ENCODE data around the gene DUOX1. TPM values are rescaled to one million over a fixed set of nuclear protein-coding genes. Genes with fewer than 3 reads are reported as not detected.

Gene DUOX1
- polyA plus RNA-seq, 1 of the 3 experiments (the other 2 are of a cell fraction), result not detected

- Histone ChIP-seq H3K4me1 (ENCODE audit: control insufficient read depth in 1 of 2, insufficient read depth in 2 of 2, low read depth in 1 of 2, low read length in 1 of 2) (peaks cover 0 to 23% of the 10 kb centered on the region in 2 experiments; a peak in 1 of 4 replicates), H2AFZ (ENCODE audit: low read depth) (no peak overlapping the region), H3K4me2 (no peak overlapping the region), H3K4me3 (ENCODE audit: low read depth in 2 of 2, low read length in 1 of 2) (no peak overlapping the region), H3K27me3 (ENCODE audit: insufficient read depth) (no peaks in the 10 kb centered on the region), H3K9ac (no peak overlapping the region), H3F3A (replicated peaks; ENCODE audit: insufficient read depth) (no peaks in the 10 kb centered on the region), H3K36me3 (replicated peaks in 1 of 2; ENCODE audit: control insufficient read depth in 1 of 2, insufficient read depth in 2 of 2, low read length in 1 of 2) (no peaks in the 10 kb centered on the region), H3K9me2 (no peaks in the 10 kb centered on the region), H4K20me1 (ENCODE audit: insufficient read depth) (no peaks in the 10 kb centered on the region), H3K9me3 (no peaks in the 10 kb centered on the region), H3K79me2 (ENCODE audit: insufficient read depth) (no peaks in the 10 kb centered on the region), H3K27ac (ENCODE audit: low read depth in 2 of 2, low read length in 1 of 2) (no peak overlapping the region)
- 88% methylated on average over 10 of the region's 10 CpGs for WGBS (ENCODE audit: low lambda C conversion rate)
- CTCF ChIA-PET, result no interaction called here
- TF ChIP-seq EZH2phosphoT487 (IDR thresholded peaks at IDR 0.05; ENCODE audit: borderline replicate concordance, low read depth), result no peak
- TF ChIP-seq, protein P1, sequence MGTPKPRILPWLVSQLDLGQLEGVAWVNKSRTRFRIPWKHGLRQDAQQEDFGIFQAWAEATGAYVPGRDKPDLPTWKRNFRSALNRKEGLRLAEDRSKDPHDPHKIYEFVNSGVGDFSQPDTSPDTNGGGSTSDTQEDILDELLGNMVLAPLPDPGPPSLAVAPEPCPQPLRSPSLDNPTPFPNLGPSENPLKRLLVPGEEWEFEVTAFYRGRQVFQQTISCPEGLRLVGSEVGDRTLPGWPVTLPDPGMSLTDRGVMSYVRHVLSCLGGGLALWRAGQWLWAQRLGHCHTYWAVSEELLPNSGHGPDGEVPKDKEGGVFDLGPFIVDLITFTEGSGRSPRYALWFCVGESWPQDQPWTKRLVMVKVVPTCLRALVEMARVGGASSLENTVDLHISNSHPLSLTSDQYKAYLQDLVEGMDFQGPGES (IDR thresholded peaks at IDR 0.05; ENCODE audit: low read depth, low read length), result no peak
- TF ChIP-seq, protein P2, sequence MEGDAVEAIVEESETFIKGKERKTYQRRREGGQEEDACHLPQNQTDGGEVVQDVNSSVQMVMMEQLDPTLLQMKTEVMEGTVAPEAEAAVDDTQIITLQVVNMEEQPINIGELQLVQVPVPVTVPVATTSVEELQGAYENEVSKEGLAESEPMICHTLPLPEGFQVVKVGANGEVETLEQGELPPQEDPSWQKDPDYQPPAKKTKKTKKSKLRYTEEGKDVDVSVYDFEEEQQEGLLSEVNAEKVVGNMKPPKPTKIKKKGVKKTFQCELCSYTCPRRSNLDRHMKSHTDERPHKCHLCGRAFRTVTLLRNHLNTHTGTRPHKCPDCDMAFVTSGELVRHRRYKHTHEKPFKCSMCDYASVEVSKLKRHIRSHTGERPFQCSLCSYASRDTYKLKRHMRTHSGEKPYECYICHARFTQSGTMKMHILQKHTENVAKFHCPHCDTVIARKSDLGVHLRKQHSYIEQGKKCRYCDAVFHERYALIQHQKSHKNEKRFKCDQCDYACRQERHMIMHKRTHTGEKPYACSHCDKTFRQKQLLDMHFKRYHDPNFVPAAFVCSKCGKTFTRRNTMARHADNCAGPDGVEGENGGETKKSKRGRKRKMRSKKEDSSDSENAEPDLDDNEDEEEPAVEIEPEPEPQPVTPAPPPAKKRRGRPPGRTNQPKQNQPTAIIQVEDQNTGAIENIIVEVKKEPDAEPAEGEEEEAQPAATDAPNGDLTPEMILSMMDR (IDR thresholded peaks at IDR 0.05), result no peak; the same call in 1 of the 2 replicates
- DNase-seq, result no peak
- POLR2A ChIA-PET, result interaction anchor here (0.7 kb wide), 1 partner anchor 16 kb away, joined by 3 read pairs; no protein-coding TSS in a partner anchor
Measured at GRCh38 chr15:45136378-45136764, 6.6 kb downstream of the DUOX1 start.

GRCh38 chr15:45137703-45138102, 7.9 kb downstream of the DUOX1 start:
- Histone ChIP-seq H3K27ac (ENCODE audit: low read depth in 2 of 2, low read length in 1 of 2) (no peak overlapping the region), H3K79me2 (ENCODE audit: insufficient read depth) (no peaks in the 10 kb centered on the region), H3K9me2 (no peaks in the 10 kb centered on the region), H3K4me2 (no peak overlapping the region), H3K27me3 (ENCODE audit: insufficient read depth) (no peaks in the 10 kb centered on the region), H3F3A (replicated peaks; ENCODE audit: insufficient read depth) (no peaks in the 10 kb centered on the region), H3K4me3 (ENCODE audit: low read depth in 2 of 2, low read length in 1 of 2) (no peak overlapping the region), H2AFZ (ENCODE audit: low read depth) (no peak overlapping the region), H4K20me1 (ENCODE audit: insufficient read depth) (no peaks in the 10 kb centered on the region), H3K4me1 (ENCODE audit: control insufficient read depth in 1 of 2, insufficient read depth in 2 of 2, low read depth in 1 of 2, low read length in 1 of 2) (peaks cover 0 to 19% of the 10 kb centered on the region in 2 experiments; a peak in 1 of 4 replicates), H3K9me3 (no peaks in the 10 kb centered on the region), H3K9ac (no peak overlapping the region), H3K36me3 (replicated peaks in 1 of 2; ENCODE audit: control insufficient read depth in 1 of 2, insufficient read depth in 2 of 2, low read length in 1 of 2) (no peaks in the 10 kb centered on the region)
- ChIA-PET POLR2A (no interaction called here), CTCF (interaction anchor here (0.8 to 2.1 kb wide), 2 partner anchors 10 to 19 kb away, joined by 3 to 6 read pairs; no protein-coding TSS in a partner anchor)
- DNase-seq, result no peak
- 55% methylated on average over 5 of the region's 8 CpGs for WGBS (ENCODE audit: low lambda C conversion rate)
- no peak for TF ChIP-seq SMC3 (IDR thresholded peaks at IDR 0.05; ENCODE audit: low read depth, low read length)
- no peak for TF ChIP-seq MEF2A (IDR thresholded peaks at IDR 0.05; ENCODE audit: borderline replicate concordance, low read depth)
- no peak for TF ChIP-seq POLR2AphosphoS5 (IDR thresholded peaks at IDR 0.05; ENCODE audit: low read depth, low read length)
- no peak for TF ChIP-seq FOSL2 (IDR thresholded peaks at IDR 0.05; ENCODE audit: borderline replicate concordance, low read depth)
- no peak for TF ChIP-seq TAF1 (IDR thresholded peaks at IDR 0.05; ENCODE audit: borderline replicate concordance, low read depth, low read length)
- no peak for TF ChIP-seq YY1 (IDR thresholded peaks at IDR 0.05; ENCODE audit: low read depth)
- TF ChIP-seq FOXJ3 (CRISPR knock-in tag; IDR thresholded peaks at IDR 0.05), result no peak
- TF ChIP-seq, protein P1 (IDR thresholded peaks at IDR 0.05; ENCODE audit: low read depth, low read length), result no peak
- no peak for TF ChIP-seq USF1 (IDR thresholded peaks at IDR 0.05; ENCODE audit: borderline replicate concordance, low read depth)
- no peak for TF ChIP-seq TCF12 (IDR thresholded peaks at IDR 0.05)
- TF ChIP-seq ZBTB33 (IDR thresholded peaks at IDR 0.05; ENCODE audit: borderline replicate concordance, low read depth), result no peak
- no peak for TF ChIP-seq EZH2phosphoT487 (IDR thresholded peaks at IDR 0.05; ENCODE audit: borderline replicate concordance, low read depth)
- TF ChIP-seq, protein P3, sequence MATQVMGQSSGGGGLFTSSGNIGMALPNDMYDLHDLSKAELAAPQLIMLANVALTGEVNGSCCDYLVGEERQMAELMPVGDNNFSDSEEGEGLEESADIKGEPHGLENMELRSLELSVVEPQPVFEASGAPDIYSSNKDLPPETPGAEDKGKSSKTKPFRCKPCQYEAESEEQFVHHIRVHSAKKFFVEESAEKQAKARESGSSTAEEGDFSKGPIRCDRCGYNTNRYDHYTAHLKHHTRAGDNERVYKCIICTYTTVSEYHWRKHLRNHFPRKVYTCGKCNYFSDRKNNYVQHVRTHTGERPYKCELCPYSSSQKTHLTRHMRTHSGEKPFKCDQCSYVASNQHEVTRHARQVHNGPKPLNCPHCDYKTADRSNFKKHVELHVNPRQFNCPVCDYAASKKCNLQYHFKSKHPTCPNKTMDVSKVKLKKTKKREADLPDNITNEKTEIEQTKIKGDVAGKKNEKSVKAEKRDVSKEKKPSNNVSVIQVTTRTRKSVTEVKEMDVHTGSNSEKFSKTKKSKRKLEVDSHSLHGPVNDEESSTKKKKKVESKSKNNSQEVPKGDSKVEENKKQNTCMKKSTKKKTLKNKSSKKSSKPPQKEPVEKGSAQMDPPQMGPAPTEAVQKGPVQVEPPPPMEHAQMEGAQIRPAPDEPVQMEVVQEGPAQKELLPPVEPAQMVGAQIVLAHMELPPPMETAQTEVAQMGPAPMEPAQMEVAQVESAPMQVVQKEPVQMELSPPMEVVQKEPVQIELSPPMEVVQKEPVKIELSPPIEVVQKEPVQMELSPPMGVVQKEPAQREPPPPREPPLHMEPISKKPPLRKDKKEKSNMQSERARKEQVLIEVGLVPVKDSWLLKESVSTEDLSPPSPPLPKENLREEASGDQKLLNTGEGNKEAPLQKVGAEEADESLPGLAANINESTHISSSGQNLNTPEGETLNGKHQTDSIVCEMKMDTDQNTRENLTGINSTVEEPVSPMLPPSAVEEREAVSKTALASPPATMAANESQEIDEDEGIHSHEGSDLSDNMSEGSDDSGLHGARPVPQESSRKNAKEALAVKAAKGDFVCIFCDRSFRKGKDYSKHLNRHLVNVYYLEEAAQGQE (IDR thresholded peaks at IDR 0.05; ENCODE audit: low read depth, low read length), result no peak
- TF ChIP-seq RAD21 (IDR thresholded peaks at IDR 0.05; ENCODE audit: low read length), result no peak
- TF ChIP-seq CHD2 (IDR thresholded peaks at IDR 0.05; ENCODE audit: low read length, partially characterized antibody), result no peak
